Measurements from ENCODE around the gene C1QTNF6.

DNA sequence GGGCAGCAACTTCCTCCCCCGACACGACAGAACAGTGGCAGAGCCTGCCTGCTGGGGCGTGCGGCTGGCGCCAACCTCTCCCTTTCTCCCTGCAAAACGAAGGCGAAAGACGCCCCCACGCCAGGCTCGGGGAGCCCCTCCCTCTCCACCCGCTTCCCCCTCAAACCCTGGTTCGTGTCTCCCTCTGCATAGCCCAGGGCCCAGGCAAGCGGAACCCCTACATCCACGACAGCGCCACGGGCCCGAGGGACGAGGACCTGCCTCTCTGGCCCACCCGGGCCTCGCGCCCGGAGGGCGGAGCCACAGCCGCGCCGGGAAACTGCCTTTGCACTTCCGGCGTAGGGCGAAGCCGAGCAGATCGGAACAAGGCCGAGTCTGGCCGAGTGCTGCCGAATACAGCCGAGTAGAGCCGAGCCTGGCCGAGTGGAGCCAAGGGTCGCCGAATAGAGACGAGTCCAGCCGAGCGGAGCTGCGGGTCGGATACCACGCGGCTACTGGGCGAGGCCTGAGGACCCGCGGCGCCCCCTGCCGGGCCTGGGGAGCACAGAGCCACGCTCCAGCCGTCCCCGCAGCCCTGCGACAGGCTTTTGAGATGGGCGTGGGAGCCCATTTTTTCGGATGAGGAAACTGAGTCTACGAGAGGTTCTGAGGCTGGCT is 11.2 kb upstream of the C1QTNF6 start:
- TF ChIP-seq BHLHE40 (IDR thresholded peaks at IDR 0.05; ENCODE audit: low read depth, low read length) (no peak), POLR2A (IDR thresholded peaks at IDR 0.05; ENCODE audit: low read depth, low read length) (peak; percentile 72; the same call in 1 of the 2 replicates), MXI1 (IDR thresholded peaks at IDR 0.05; ENCODE audit: borderline replicate concordance, low read depth, low read length) (peak; percentile 47; the same call in 1 of the 2 replicates), CEBPB (IDR thresholded peaks at IDR 0.05; ENCODE audit: low read depth, low read length) (no peak)
- TF ChIP-seq, protein P1, sequence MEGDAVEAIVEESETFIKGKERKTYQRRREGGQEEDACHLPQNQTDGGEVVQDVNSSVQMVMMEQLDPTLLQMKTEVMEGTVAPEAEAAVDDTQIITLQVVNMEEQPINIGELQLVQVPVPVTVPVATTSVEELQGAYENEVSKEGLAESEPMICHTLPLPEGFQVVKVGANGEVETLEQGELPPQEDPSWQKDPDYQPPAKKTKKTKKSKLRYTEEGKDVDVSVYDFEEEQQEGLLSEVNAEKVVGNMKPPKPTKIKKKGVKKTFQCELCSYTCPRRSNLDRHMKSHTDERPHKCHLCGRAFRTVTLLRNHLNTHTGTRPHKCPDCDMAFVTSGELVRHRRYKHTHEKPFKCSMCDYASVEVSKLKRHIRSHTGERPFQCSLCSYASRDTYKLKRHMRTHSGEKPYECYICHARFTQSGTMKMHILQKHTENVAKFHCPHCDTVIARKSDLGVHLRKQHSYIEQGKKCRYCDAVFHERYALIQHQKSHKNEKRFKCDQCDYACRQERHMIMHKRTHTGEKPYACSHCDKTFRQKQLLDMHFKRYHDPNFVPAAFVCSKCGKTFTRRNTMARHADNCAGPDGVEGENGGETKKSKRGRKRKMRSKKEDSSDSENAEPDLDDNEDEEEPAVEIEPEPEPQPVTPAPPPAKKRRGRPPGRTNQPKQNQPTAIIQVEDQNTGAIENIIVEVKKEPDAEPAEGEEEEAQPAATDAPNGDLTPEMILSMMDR (conservative IDR thresholded peaks at IDR 0.05; ENCODE audit: low read depth, low read length) = peak; percentile 95
